ENCODE results near the gene HSPG2.
A peak's percentile ranks its signal among the peaks of the same experiment; 100 is the strongest.
"Not testable (repeated sequence)": the region's sequence is repeated elsewhere in the genome, so short reads cannot be mapped to it uniquely, and the experiment has no call there.

The HSPG2 gene

GRCh38 chr1:21937034-21937371 lies at the start of gene HSPG2:
TSS of gene HSPG2 (minus strand) at chr1:21937310. CDS start at chr1:21937217, 93 bp downstream.
- no peak for DNase-seq (ENCODE audit: low read depth)

- DNase-seq (ENCODE audit: low read depth): not testable (repeated sequence)
These were observed 49.3 kb upstream of the HSPG2 start for GRCh38 chr1:21986386-21986785.

- not testable (repeated sequence) for DNase-seq (ENCODE audit: low read depth)
These were observed 48.8 kb upstream of the HSPG2 start for GRCh38 chr1:21985893-21986292.

GRCh38 chr1:21983539-21983938 lies 46.4 kb upstream of the HSPG2 start:
- DNase-seq (ENCODE audit: low read depth): not testable (repeated sequence)

GRCh38 chr1:21982122-21982521 lies 45.0 kb upstream of the HSPG2 start:
- not testable (repeated sequence) for DNase-seq (ENCODE audit: low read depth)

- DNase-seq (ENCODE audit: low read depth): not testable (repeated sequence)
These were observed 44.1 kb upstream of the HSPG2 start for GRCh38 chr1:21981253-21981652.

- not testable (repeated sequence) for DNase-seq (ENCODE audit: low read depth)
These were observed 43.6 kb upstream of the HSPG2 start for GRCh38 chr1:21980515-21981220.

- not testable (repeated sequence) for DNase-seq (ENCODE audit: low read depth)
These were observed 41.1 kb upstream of the HSPG2 start for GRCh38 chr1:21978209-21978608.

- not testable (repeated sequence) for DNase-seq (ENCODE audit: low read depth)
These were observed 39.7 kb upstream of the HSPG2 start, which contains the start of gene CELA3B for GRCh38 chr1:21976703-21977239. TSS of gene CELA3B (plus strand) at chr1:21977022. CDS start at chr1:21977040, 18 bp downstream.

GRCh38 chr1:21975296-21975695 lies 38.2 kb upstream of the HSPG2 start:
- not testable (repeated sequence) for DNase-seq (ENCODE audit: low read depth)

GRCh38 chr1:21974699-21975098 lies 37.6 kb upstream of the HSPG2 start:
- not testable (repeated sequence) for DNase-seq (ENCODE audit: low read depth)

- DNase-seq (ENCODE audit: low read depth): not testable (repeated sequence)
These were observed 36.8 kb upstream of the HSPG2 start for GRCh38 chr1:21973948-21974347.

GRCh38 chr1:21972973-21973441 lies 35.9 kb upstream of the HSPG2 start:
- not testable (repeated sequence) for DNase-seq (ENCODE audit: low read depth)

- not testable (repeated sequence) for DNase-seq (ENCODE audit: low read depth)
These were observed 33.4 kb upstream of the HSPG2 start for GRCh38 chr1:21970523-21970922.

GRCh38 chr1:21969066-21969465 lies 32.0 kb upstream of the HSPG2 start:
- not testable (repeated sequence) for DNase-seq (ENCODE audit: low read depth)

GRCh38 chr1:21967216-21967615 lies 30.1 kb upstream of the HSPG2 start:
- DNase-seq (ENCODE audit: low read depth): not testable (repeated sequence)

GRCh38 chr1:21966247-21967000 lies 29.3 kb upstream of the HSPG2 start:
- DNase-seq (ENCODE audit: low read depth): peak; percentile 93

- DNase-seq (ENCODE audit: low read depth): peak; percentile 76
These were observed 26.5 kb upstream of the HSPG2 start for GRCh38 chr1:21963477-21964217.

GRCh38 chr1:21961799-21962198 lies 24.7 kb upstream of the HSPG2 start:
- DNase-seq (ENCODE audit: low read depth): no peak

GRCh38 chr1:21961337-21961736 lies 24.2 kb upstream of the HSPG2 start:
- no peak for DNase-seq (ENCODE audit: low read depth)

GRCh38 chr1:21956720-21957552 lies 19.8 kb upstream of the HSPG2 start:
- peak; percentile 55 for DNase-seq (ENCODE audit: low read depth)
